ENCODE data around the gene GGT5.
"Not testable (repeated sequence)": the region's sequence is repeated elsewhere in the genome, so short reads cannot be mapped to it uniquely, and the experiment has no call there.

DNA sequence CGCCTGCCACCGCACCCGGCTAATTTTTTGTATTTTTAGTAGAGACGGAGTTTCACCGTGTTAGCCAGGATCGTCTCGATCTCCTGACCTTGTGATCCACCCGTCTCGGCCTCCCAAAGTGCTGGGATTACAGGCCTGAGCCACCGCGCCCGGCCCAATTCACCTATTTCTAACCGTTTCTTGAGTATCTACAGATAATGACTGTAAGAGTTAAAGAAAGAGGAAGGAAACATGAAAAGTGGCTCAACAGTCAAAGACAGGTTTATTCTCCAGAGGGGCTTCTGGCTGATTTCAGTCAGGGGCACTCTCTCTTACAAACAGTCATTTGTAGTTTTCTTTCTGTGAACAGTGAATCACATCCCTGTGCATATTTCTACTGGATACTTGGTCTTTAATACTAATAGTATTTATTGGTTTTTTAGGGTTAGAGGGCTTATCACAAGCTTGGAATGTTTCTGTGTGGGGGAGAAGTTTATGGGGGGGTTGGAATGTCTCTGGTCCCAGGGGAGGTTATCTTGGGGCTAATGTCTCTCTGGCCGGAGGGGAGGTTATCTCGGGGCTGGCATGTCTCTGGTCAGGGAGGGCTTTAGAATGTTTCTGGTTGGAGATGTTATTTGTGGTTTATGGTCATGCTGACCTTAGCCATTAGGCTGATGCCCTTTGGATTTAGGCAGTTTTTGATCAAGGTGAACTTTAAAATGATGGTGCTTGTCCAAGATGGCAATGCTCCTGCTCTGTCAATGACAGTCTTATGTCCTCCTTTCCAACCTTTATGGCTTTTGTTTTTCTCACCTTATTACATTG lies 38.2 kb downstream of the GGT5 start:
- TF ChIP-seq, protein P1, sequence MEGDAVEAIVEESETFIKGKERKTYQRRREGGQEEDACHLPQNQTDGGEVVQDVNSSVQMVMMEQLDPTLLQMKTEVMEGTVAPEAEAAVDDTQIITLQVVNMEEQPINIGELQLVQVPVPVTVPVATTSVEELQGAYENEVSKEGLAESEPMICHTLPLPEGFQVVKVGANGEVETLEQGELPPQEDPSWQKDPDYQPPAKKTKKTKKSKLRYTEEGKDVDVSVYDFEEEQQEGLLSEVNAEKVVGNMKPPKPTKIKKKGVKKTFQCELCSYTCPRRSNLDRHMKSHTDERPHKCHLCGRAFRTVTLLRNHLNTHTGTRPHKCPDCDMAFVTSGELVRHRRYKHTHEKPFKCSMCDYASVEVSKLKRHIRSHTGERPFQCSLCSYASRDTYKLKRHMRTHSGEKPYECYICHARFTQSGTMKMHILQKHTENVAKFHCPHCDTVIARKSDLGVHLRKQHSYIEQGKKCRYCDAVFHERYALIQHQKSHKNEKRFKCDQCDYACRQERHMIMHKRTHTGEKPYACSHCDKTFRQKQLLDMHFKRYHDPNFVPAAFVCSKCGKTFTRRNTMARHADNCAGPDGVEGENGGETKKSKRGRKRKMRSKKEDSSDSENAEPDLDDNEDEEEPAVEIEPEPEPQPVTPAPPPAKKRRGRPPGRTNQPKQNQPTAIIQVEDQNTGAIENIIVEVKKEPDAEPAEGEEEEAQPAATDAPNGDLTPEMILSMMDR (IDR thresholded peaks at IDR 0.05 in 8 of 11, conservative IDR thresholded peaks at IDR 0.05 in 3 of 11), result not testable (repeated sequence)
- not testable (repeated sequence) for TF ChIP-seq POLR2AphosphoS5 (IDR thresholded peaks at IDR 0.05)

Data from spleen (tissue), 7 donors.